Endothelial cell of umbilical vein (primary cell): ENCODE results near the gene RGS1. TPM values are rescaled to one million over a fixed set of nuclear protein-coding genes. Genes with fewer than 3 reads are reported as not detected.

Experiments
- BruUV-seq: library from RNA; stranded (reverse); fragments of 400-500 nt; replicated peaks from 2 replicates; lab custom pipeline; 2021; lab: Mats Ljungman, UMichigan
- CTCF ChIA-PET: fragments of 300-600, 350-600 bp; sonication (Branson Sonifier 250); formaldehyde crosslinking; loops from one replicate; lab custom pipeline; 2021; ENCODE audit warnings: antibody characterized with exemption, inconsistent platforms; lab: Charles Lee
- POLR2A ChIA-PET: fragments of 300-600, 350-600 bp; sonication (Branson Sonifier 250); formaldehyde crosslinking; loops from one replicate; lab custom pipeline; 2021; ENCODE audit warnings: antibody characterized with exemption, inconsistent platforms; lab: Charles Lee
- DNase-seq: peaks from one replicate; pipeline ENCODE4 v3.0.0-alpha.2; 2011; ENCODE audit warnings: low read depth, low spot score
- FAIRE-seq: peaks from 2 replicates; lab custom pipeline; 2011; peaks lifted over from hg19 to GRCh38; lab: Jason Lieb, UNC
- H2AFZ ChIP-seq: 2 replicates; pipeline ENCODE4 v1.6.0; 2012; ENCODE audit warnings: low read depth, low read length, control low read depth, inconsistent platforms
- H3K27ac ChIP-seq: 2 replicates; pipeline ENCODE4 v1.5.1; 2011; ENCODE audit warnings: low read depth, mild to moderate bottlenecking, control low read depth, low read length, moderate library complexity; ENCODE audit not compliant: insufficient read depth
- H3K27me3 ChIP-seq, 2 experiments: 2 replicates each; pipeline versions ENCODE4 v1.6.0 to v1.6.1; 2011; ENCODE audit warnings: low read length in 2 of 2, mixed read lengths in 1 of 2; ENCODE audit not compliant: control insufficient read depth in 2 of 2, insufficient read depth in 2 of 2
- H3K36me3 ChIP-seq, 2 experiments: 2 replicates in 1 of 2; 3 replicates in 1 of 2; pipeline ENCODE4 v1.5.1; 2011; ENCODE audit warnings: low read length in 2 of 2, mild to moderate bottlenecking in 1 of 2, moderate library complexity in 1 of 2; ENCODE audit not compliant: control insufficient read depth in 2 of 2, insufficient read depth in 2 of 2; ENCODE audit errors: extremely low read depth in 1 of 2
- H3K4me1 ChIP-seq: 3 replicates; pipeline ENCODE4 v1.5.1; 2011; ENCODE audit warnings: mild to moderate bottlenecking, low read length; ENCODE audit not compliant: control insufficient read depth, insufficient read depth; ENCODE audit errors: extremely low read depth
- H3K4me2 ChIP-seq: 2 replicates; pipeline ENCODE4 v1.6.1; 2011; ENCODE audit warnings: low read length, control low read depth, mixed read lengths; ENCODE audit not compliant: insufficient read depth
- H3K4me3 ChIP-seq, 3 experiments: fragments of 200-600 bp in 1 of 3; sonication (generic), shearing (Covaris generic) in 1 of 3; replicated peaks in 1 of 3; 2 replicates each; pipeline ENCODE4 v1.5.1; 2011 to 2016; ENCODE audit warnings: control low read depth in 3 of 3, low read length in 3 of 3, mild to moderate bottlenecking in 2 of 3, inconsistent platforms in 1 of 3, low read depth in 1 of 3, moderate library complexity in 1 of 3; ENCODE audit not compliant: insufficient read depth in 1 of 3
- H3K79me2 ChIP-seq: 2 replicates; pipeline ENCODE4 v1.6.0; 2012; ENCODE audit warnings: low read length, inconsistent platforms; ENCODE audit not compliant: control insufficient read depth, insufficient read depth
- H3K9ac ChIP-seq: replicated peaks from 2 replicates; pipeline ENCODE3; 2011; ENCODE audit warnings: low read length, control low read depth; ENCODE audit not compliant: insufficient read depth; ENCODE audit errors: extremely low read depth
- H3K9me1 ChIP-seq: replicated peaks from 3 replicates; pipeline ENCODE4 v1.6.0; 2011; ENCODE audit warnings: mild to moderate bottlenecking, low read length; ENCODE audit not compliant: control insufficient read depth, insufficient read depth; ENCODE audit errors: extremely low read depth
- H3K9me3 ChIP-seq: replicated peaks from 2 replicates; pipeline ENCODE4 v1.5.1; 2012; ENCODE audit warnings: low read length, inconsistent platforms; ENCODE audit not compliant: control insufficient read depth, insufficient read depth
- H4K20me1 ChIP-seq: replicated peaks from 2 replicates; pipeline ENCODE3; 2011; ENCODE audit warnings: mild to moderate bottlenecking, low read length; ENCODE audit not compliant: control insufficient read depth, insufficient read depth; ENCODE audit errors: extremely low read depth
- EZH2 ChIP-seq: IDR thresholded peaks from 2 replicates; pipeline ENCODE4 v1.6.1; 2012; ENCODE audit warnings: borderline replicate concordance, low read depth, mild to moderate bottlenecking, moderate library complexity, low read length, inconsistent platforms; ENCODE audit not compliant: severe bottlenecking
- FOS ChIP-seq: IDR thresholded peaks from 2 replicates; pipeline ENCODE4 v1.6.1; 2011; ENCODE audit warnings: mild to moderate bottlenecking, low read length, moderate library complexity, borderline replicate concordance; ENCODE audit not compliant: insufficient read depth
- GATA2 ChIP-seq: IDR thresholded peaks from 2 replicates; pipeline ENCODE4 v1.7.0; 2011; ENCODE audit warnings: low read depth, mild to moderate bottlenecking, moderate library complexity, mixed read lengths, low read length; ENCODE audit not compliant: insufficient read length, insufficient read depth
- JUN ChIP-seq: IDR thresholded peaks from 2 replicates; pipeline ENCODE4 v1.6.1; 2011; ENCODE audit warnings: borderline replicate concordance, low read depth; ENCODE audit not compliant: insufficient read length, insufficient read depth
- MYC ChIP-seq: IDR thresholded peaks from one replicate; pipeline ENCODE4 v1.6.1; 2011; ENCODE audit warnings: mild to moderate bottlenecking, low read depth, low read length
- POLR2A ChIP-seq: IDR thresholded peaks from 2 replicates; pipeline ENCODE4 v1.6.1; 2012; ENCODE audit warnings: low read depth, mild to moderate bottlenecking, control low read depth, low read length
- POLR2AphosphoS5 ChIP-seq: IDR thresholded peaks from 2 replicates; pipeline ENCODE4 v1.6.1; 2012; ENCODE audit warnings: low read depth, mild to moderate bottlenecking, control low read depth, low read length, moderate library complexity; ENCODE audit not compliant: insufficient read depth
- dilution Hi-C: fragments of 300-500 bp; cut with MboI; formaldehyde crosslinking; loops from one replicate; pipeline ENCODE4 v1.15.0; 2019; ENCODE audit warnings: low sequenced_read_pairs; ENCODE audit not compliant: extremely low pct_ligation_motif_present
- intact Hi-C: fragments of 100-400 bp; cut with micrococcal nuclease; formaldehyde crosslinking; loops from one replicate; pipeline ENCODE4 v1.10.0; 2022
- polyA plus RNA-seq, 4 experiments: library from polyadenylated mRNA; depleted of rRNA in 3 of 4; stranded (reverse) in 3 of 4; unstranded in 1 of 4; fragments of >200 nt; gene quantifications; 2 replicates each; pipeline versions ENCODE4 v1.2.1 to v1.2.3, GENCODE V29; 2011 to 2012; ENCODE audit warnings: missing spikeins in 1 of 4
- total RNA-seq: library from RNA; stranded (reverse); gene quantifications from 2 replicates; pipeline ENCODE4 v1.2.3, GENCODE V29; 2021
- TF ChIP-seq, protein P1 (sequence below), 2 donors: IDR thresholded peaks; 1 replicate in 1 of 2; 2 replicates in 1 of 2; pipeline ENCODE4 v1.5.1; 2011; ENCODE audit warnings: low read length in 2 of 2, mild to moderate bottlenecking in 2 of 2, moderate library complexity in 2 of 2, control low read depth in 1 of 2, inconsistent platforms in 1 of 2, low read depth in 1 of 2; ENCODE audit not compliant: insufficient read depth in 1 of 2; ENCODE audit errors: extremely low read depth in 1 of 2
- TF ChIP-seq, protein P2 (sequence below): IDR thresholded peaks from 2 replicates; pipeline ENCODE4 v1.6.1; 2011; ENCODE audit not compliant: insufficient read depth, insufficient read length

The RGS1 gene
- total and polyA plus RNA-seq, 2 donors (not counting 3 experiments of a cell fraction or from before 2014, with no cell fraction given): not detected

DNA sequence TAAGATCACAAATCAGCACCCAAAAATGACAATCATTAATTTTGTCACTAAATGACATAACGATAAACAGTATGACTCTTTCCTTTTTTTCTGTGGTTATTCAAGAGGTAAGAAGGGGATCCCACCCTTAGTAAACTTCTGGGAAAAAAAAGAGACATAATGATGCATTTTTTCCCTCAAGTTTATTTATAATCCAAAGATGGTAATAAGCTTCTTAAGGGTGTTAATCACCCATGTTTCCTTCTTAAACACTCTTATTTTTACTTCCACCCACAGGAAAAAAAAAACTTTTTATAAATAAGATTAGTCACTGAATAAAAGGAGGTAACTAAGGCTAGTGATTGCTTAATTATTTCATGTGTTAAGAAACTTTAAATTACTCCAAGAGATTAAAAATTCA, 24.7 kb downstream of the RGS1 start:
- CTCF ChIA-PET: interaction anchor here (0.9 to 1.1 kb wide), 2 partner anchors 123 to 126 kb away, joined by 5 read pairs; no protein-coding TSS in a partner anchor
- H3K9ac ChIP-seq: no peak overlapping the region

More for the DNA sequence above, 24.7 kb downstream of the RGS1 start:
- H3K9me3 ChIP-seq: no peaks in the 10 kb centered on the region
- no peak overlapping the region for H2AFZ ChIP-seq
- peaks cover 3% of the 10 kb centered on the region for H3K4me1 ChIP-seq
- POLR2A ChIA-PET: no interaction called here
- intact Hi-C loops (no loop called here), dilution Hi-C loops (no loop called here)
- no peak overlapping the region for H3K4me2 ChIP-seq
- DNase-seq (no peak), FAIRE-seq (no peak)
- H3K27ac ChIP-seq: no peak overlapping the region
- no peaks in the 10 kb centered on the region for H3K9me1 ChIP-seq
- H3K36me3 ChIP-seq: no peaks in the 10 kb centered on the region
- H3K27me3 ChIP-seq: no peaks in the 10 kb centered on the region
- H3K4me3 ChIP-seq: no peak overlapping the region
- BruUV-seq: no TSS peak
- TF ChIP-seq FOS (no peak), POLR2AphosphoS5 (no peak), MYC (no peak), EZH2 (no peak), GATA2 (no peak), JUN (no peak), POLR2A (no peak)
- TF ChIP-seq, protein P1, sequence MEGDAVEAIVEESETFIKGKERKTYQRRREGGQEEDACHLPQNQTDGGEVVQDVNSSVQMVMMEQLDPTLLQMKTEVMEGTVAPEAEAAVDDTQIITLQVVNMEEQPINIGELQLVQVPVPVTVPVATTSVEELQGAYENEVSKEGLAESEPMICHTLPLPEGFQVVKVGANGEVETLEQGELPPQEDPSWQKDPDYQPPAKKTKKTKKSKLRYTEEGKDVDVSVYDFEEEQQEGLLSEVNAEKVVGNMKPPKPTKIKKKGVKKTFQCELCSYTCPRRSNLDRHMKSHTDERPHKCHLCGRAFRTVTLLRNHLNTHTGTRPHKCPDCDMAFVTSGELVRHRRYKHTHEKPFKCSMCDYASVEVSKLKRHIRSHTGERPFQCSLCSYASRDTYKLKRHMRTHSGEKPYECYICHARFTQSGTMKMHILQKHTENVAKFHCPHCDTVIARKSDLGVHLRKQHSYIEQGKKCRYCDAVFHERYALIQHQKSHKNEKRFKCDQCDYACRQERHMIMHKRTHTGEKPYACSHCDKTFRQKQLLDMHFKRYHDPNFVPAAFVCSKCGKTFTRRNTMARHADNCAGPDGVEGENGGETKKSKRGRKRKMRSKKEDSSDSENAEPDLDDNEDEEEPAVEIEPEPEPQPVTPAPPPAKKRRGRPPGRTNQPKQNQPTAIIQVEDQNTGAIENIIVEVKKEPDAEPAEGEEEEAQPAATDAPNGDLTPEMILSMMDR (IDR thresholded peaks at IDR 0.05; ENCODE audit: extremely low read depth in 1 of 2, insufficient read depth in 1 of 2, low read depth in 1 of 2, low read length in 2 of 2): no peak
- TF ChIP-seq, protein P2, sequence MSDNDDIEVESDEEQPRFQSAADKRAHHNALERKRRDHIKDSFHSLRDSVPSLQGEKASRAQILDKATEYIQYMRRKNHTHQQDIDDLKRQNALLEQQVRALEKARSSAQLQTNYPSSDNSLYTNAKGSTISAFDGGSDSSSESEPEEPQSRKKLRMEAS: no peak
- no peaks in the 10 kb centered on the region for H3K79me2 ChIP-seq
- no peaks in the 10 kb centered on the region for H4K20me1 ChIP-seq
